HFFc6 (cell line): Measurements from ENCODE around the gene HOXB2. TPM values are rescaled to one million over a fixed set of nuclear protein-coding genes. Genes with fewer than 3 reads are reported as not detected.

ENCODE experiments used
- DNase-seq: peaks from one replicate; pipeline ENCODE4 v3.0.0-alpha.2; 2018
- H3K27ac Mint-ChIP-seq: 2 replicates; pipeline ENCODE4 v1.8.0; 2020; ENCODE audit warnings: mild to moderate bottlenecking, mixed read lengths
- H3K27me3 Mint-ChIP-seq: 2 replicates; pipeline ENCODE4 v1.8.0; 2021; ENCODE audit warnings: mild to moderate bottlenecking, moderate library complexity, mixed read lengths; ENCODE audit not compliant: insufficient read depth
- H3K36me3 Mint-ChIP-seq: 2 replicates; pipeline ENCODE4 v1.8.0; 2021; ENCODE audit warnings: low read depth, mixed read lengths
- H3K4me1 Mint-ChIP-seq: 2 replicates; pipeline ENCODE4 v1.8.0; 2020; ENCODE audit warnings: low read depth, mixed read lengths
- H3K4me3 Mint-ChIP-seq: 2 replicates; pipeline ENCODE4 v1.8.0; 2020; ENCODE audit warnings: mild to moderate bottlenecking, moderate library complexity, mixed read lengths
- H3K9me3 Mint-ChIP-seq: 2 replicates; pipeline ENCODE4 v1.8.0; 2020; ENCODE audit warnings: mild to moderate bottlenecking, mixed read lengths
- CTCF ChIP-seq: fragments of 200-600 bp; sonication (generic); IDR thresholded peaks from 2 replicates; pipeline ENCODE4 v1.5.0; 2021; ENCODE audit warnings: antibody characterized with exemption, mild to moderate bottlenecking
- total RNA-seq, 6 experiments: library from RNA; stranded (reverse); fragmentation: NEBNext Ultra II Directional; extraction: Animal tissue kit (Norgen Biotek cat#: 25700); gene quantifications; 2 replicates in 1 of 6; 3 replicates in 5 of 6; pipeline ENCODE4 v1.2.3, GENCODE V29; 2021

HOXB2 gene
- total RNA-seq, 6 experiments from 2014 or later, result not detected

- Mint-ChIP-seq H3K36me3 (no peaks in the 10 kb centered on the region), H3K9me3 (no peaks in the 10 kb centered on the region), H3K27me3 (peaks cover 68% of the 10 kb centered on the region), H3K4me3 (no peak overlapping the region), H3K27ac (no peak overlapping the region), H3K4me1 (no peaks in the 10 kb centered on the region)
- DNase-seq, result no peak
- no peak for TF ChIP-seq CTCF
Observed at GRCh38 chr17:48527547-48527932, 17.4 kb downstream of the HOXB2 start.

GRCh38 chr17:48526608-48527546 is 18.0 kb downstream of the HOXB2 start:
- Mint-ChIP-seq H3K4me1 (no peaks in the 10 kb centered on the region), H3K4me3 (no peak overlapping the region)

GRCh38 chr17:48523010-48523409 is 21.9 kb downstream of the HOXB2 start:
- H3K4me1 Mint-ChIP-seq, result no peaks in the 10 kb centered on the region; the same call in 1 of the 2 replicates
- DNase-seq, result no peak
- peak; percentile 40 for TF ChIP-seq CTCF
- no peaks in the 10 kb centered on the region for H3K9me3 Mint-ChIP-seq
- H3K27me3 Mint-ChIP-seq, result peaks cover 57% of the 10 kb centered on the region
- no peak overlapping the region for H3K27ac Mint-ChIP-seq
- no peak overlapping the region for H3K4me3 Mint-ChIP-seq
- H3K36me3 Mint-ChIP-seq, result no peaks in the 10 kb centered on the region

More at GRCh38 chr17:48526608-48527546, 18.0 kb downstream of the HOXB2 start:
- TF ChIP-seq CTCF, result no peak
- H3K9me3 Mint-ChIP-seq, result no peaks in the 10 kb centered on the region
- DNase-seq, result no peak
- H3K27me3 Mint-ChIP-seq, result peaks cover 69% of the 10 kb centered on the region
- H3K27ac Mint-ChIP-seq, result no peak overlapping the region
- H3K36me3 Mint-ChIP-seq, result no peaks in the 10 kb centered on the region

DNA sequence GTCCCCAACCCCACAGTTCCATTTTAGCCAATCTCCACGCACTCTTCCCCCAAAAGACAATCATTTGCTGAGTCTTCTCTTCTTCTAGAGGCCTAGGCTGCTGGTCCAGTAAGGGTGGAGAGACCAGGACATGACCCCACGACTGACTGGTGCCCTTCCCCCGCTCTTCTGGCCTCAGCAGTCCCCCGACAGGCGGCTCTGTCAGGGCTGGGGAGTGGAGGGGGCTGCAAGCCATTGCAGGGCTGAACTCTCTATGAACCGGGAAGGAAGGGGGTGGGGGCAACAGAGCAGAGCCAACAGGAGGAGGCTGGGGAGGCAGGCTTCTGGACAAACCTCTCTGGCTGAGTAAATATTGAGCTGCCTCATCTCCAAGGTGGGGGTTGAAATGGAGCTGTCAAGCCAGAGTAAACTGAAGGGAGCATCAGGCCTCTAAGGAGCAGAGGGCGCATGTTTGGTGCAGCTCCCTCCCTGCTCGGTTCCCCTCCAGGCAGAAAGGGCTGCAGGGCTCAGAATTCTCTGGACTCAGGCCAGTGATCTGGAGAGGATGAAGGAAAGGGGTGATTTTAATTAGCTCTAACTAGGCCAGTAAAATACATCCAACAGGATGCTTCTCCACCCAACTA is 22.8 kb downstream of the HOXB2 start:
- H3K27ac Mint-ChIP-seq, result no peak overlapping the region
- no peak overlapping the region for H3K4me3 Mint-ChIP-seq
- H3K27me3 Mint-ChIP-seq, result peaks cover 58% of the 10 kb centered on the region

GRCh38 chr17:48520631-48521079 is 24.3 kb downstream of the HOXB2 start:
- no peak for DNase-seq
- Mint-ChIP-seq H3K4me1 (no peaks in the 10 kb centered on the region; the same call in 1 of the 2 replicates), H3K4me3 (no peak overlapping the region), H3K27me3 (peaks cover 57% of the 10 kb centered on the region), H3K27ac (no peak overlapping the region), H3K9me3 (no peaks in the 10 kb centered on the region), H3K36me3 (no peaks in the 10 kb centered on the region)
- no peak for TF ChIP-seq CTCF

More for the DNA sequence above, 22.8 kb downstream of the HOXB2 start:
- TF ChIP-seq CTCF, result no peak
- no peak for DNase-seq
- no peaks in the 10 kb centered on the region for H3K36me3 Mint-ChIP-seq
- no peaks in the 10 kb centered on the region; the same call in 1 of the 2 replicates for H3K4me1 Mint-ChIP-seq
- H3K9me3 Mint-ChIP-seq, result no peaks in the 10 kb centered on the region
